Neutrophil (primary cell): ENCODE data around the gene PCDHB13.
"Not testable (repeated sequence)": the region's sequence is repeated elsewhere in the genome, so short reads cannot be mapped to it uniquely, and the experiment has no call there.

Source experiments
- H3K27ac ChIP-seq: fragments of 200-600 bp; sonication (generic); 2 replicates; pipeline ENCODE4 v1.5.1; 2016; ENCODE audit warnings: mild to moderate bottlenecking, moderate library complexity
- H3K27me3 ChIP-seq: fragments of 200-600 bp; sonication (generic); 2 replicates; pipeline ENCODE4 v1.6.0; 2016; ENCODE audit warnings: mild to moderate bottlenecking
- H3K36me3 ChIP-seq: fragments of 200-600 bp; sonication (generic); 2 replicates; pipeline ENCODE4 v1.5.1; 2017
- H3K4me1 ChIP-seq, 2 experiments: fragments of 200-600 bp in 1 of 2; sonication (generic) in 1 of 2; 1 replicate in 1 of 2; 2 replicates in 1 of 2; pipeline versions ENCODE4 v1.5.1 to v1.6.1; 2013 to 2016; ENCODE audit warnings: low read depth in 1 of 2, low read length in 1 of 2, mild to moderate bottlenecking in 1 of 2, moderate library complexity in 1 of 2; ENCODE audit not compliant: control insufficient read depth in 1 of 2, insufficient read depth in 1 of 2
- H3K4me3 ChIP-seq, 2 experiments: fragments of 200-600 bp in 1 of 2; sonication (generic) in 1 of 2; 1 replicate in 1 of 2; 2 replicates in 1 of 2; pipeline ENCODE4 v1.5.1; 2013 to 2016; ENCODE audit warnings: low read depth in 1 of 2, low read length in 1 of 2, mild to moderate bottlenecking in 1 of 2, moderate library complexity in 1 of 2
- H3K9me3 ChIP-seq: fragments of 200-600 bp; sonication (generic); 2 replicates; pipeline ENCODE4 v1.5.1; 2016
- CTCF ChIP-seq: fragments of 200-600 bp; sonication (generic); IDR thresholded peaks from 2 replicates; pipeline ENCODE4 v1.5.1; 2016; ENCODE audit warnings: antibody characterized with exemption

Gene PCDHB13

GRCh38 chr5:141223112-141223783 is 9.5 kb downstream of the PCDHB13 start, which contains the start of gene PCDHB14:
Gene PCDHB14, plus strand, starts transcription at chr5:141223343. Its CDS starts 163 bp downstream, at chr5:141223506.
- Histone ChIP-seq H3K9me3 (no peaks in the 10 kb centered on the region), H3K27me3 (peaks cover 36% of the 10 kb centered on the region)

GRCh38 chr5:141224844-141225243 is 11.1 kb downstream of the PCDHB13 start:
- not testable (repeated sequence) for H3K9me3 ChIP-seq, H3K4me1 ChIP-seq, H3K27ac ChIP-seq, H3K4me3 ChIP-seq, H3K36me3 ChIP-seq
- peaks cover 36% of the 10 kb centered on the region for H3K27me3 ChIP-seq

More at GRCh38 chr5:141223112-141223783, 9.5 kb downstream of the PCDHB13 start, which contains the start of gene PCDHB14:
- no peak for TF ChIP-seq CTCF
- no peak within 1 kb of the TSS for H3K27ac ChIP-seq
- H3K4me3 ChIP-seq: no peak within 1 kb of the TSS
- no peaks in the 10 kb centered on the region for H3K36me3 ChIP-seq
- no peaks in the 10 kb centered on the region for H3K4me1 ChIP-seq

GRCh38 chr5:141225421-141225820 is 11.7 kb downstream of the PCDHB13 start:
- H3K27me3 ChIP-seq: peaks cover 36% of the 10 kb centered on the region
- H3K4me3 ChIP-seq, H3K9me3 ChIP-seq, H3K4me1 ChIP-seq, H3K36me3 ChIP-seq, H3K27ac ChIP-seq: not testable (repeated sequence)

- Histone ChIP-seq H3K4me3 (no peak overlapping the region), H3K9me3 (peaks cover 24% of the 10 kb centered on the region), H3K27ac (no peak overlapping the region), H3K36me3 (no peaks in the 10 kb centered on the region), H3K27me3 (peaks cover 36% of the 10 kb centered on the region), H3K4me1 (no peaks in the 10 kb centered on the region)
- no peak for TF ChIP-seq CTCF
Observed at GRCh38 chr5:141234109-141234667, 20.5 kb downstream of the PCDHB13 start.

- Histone ChIP-seq H3K9me3 (peaks cover 29% of the 10 kb centered on the region), H3K27me3 (peaks cover 49% of the 10 kb centered on the region)
- not testable (repeated sequence) for H3K4me3 ChIP-seq
Observed at GRCh38 chr5:141235922-141236321, 22.2 kb downstream of the PCDHB13 start.

GRCh38 chr5:141236516-141237313 is 23.0 kb downstream of the PCDHB13 start:
- peaks cover 37% of the 10 kb centered on the region for H3K9me3 ChIP-seq
- no peak overlapping the region for H3K4me3 ChIP-seq
- H3K27me3 ChIP-seq: peaks cover 57% of the 10 kb centered on the region
- no peaks in the 10 kb centered on the region for H3K4me1 ChIP-seq
- no peak for TF ChIP-seq CTCF
- no peaks in the 10 kb centered on the region for H3K36me3 ChIP-seq
- no peak overlapping the region for H3K27ac ChIP-seq

More at GRCh38 chr5:141235922-141236321, 22.2 kb downstream of the PCDHB13 start:
- H3K4me1 ChIP-seq, H3K27ac ChIP-seq, H3K36me3 ChIP-seq: not testable (repeated sequence)

GRCh38 chr5:141241496-141241895 is 27.8 kb downstream of the PCDHB13 start:
- Histone ChIP-seq H3K36me3 (no peaks in the 10 kb centered on the region), H3K4me1 (no peaks in the 10 kb centered on the region), H3K27me3 (peaks cover 32% of the 10 kb centered on the region), H3K9me3 (peaks cover 27% of the 10 kb centered on the region), H3K27ac (no peak overlapping the region), H3K4me3 (no peak overlapping the region)
- TF ChIP-seq CTCF: no peak
